Breast epithelium (tissue), 4 donors: ENCODE measurements around the gene COL7A1. TPM values are rescaled to one million over a fixed set of nuclear protein-coding genes. Genes with fewer than 3 reads are reported as not detected.
A peak's percentile ranks its signal among the peaks of the same experiment; 100 is the strongest.

Experiments
- DNase-seq, 2 donors: peaks; one replicate each; pipeline ENCODE4 v3.0.0-alpha.2; 2019; ENCODE audit warnings: low spot score in 2 of 2
- H3K27ac ChIP-seq, 2 donors: fragments of 200-600 bp; sonication (generic) in 1 of 2; one replicate each; pipeline ENCODE4 v1.5.1; 2016 to 2019; ENCODE audit warnings: mild to moderate bottlenecking in 1 of 2
- H3K27me3 ChIP-seq, 2 donors: fragments of 200-600 bp; sonication (generic) in 1 of 2; one replicate each; pipeline versions ENCODE4 v1.5.1 to v1.6.0; 2017 to 2019; ENCODE audit warnings: control low read depth in 1 of 2, mild to moderate bottlenecking in 1 of 2
- H3K36me3 ChIP-seq: fragments of 200-600 bp; one replicate; pipeline ENCODE4 v1.5.1; 2019
- H3K4me1 ChIP-seq, 2 donors: fragments of 200-600 bp; sonication (generic); one replicate each; pipeline ENCODE4 v1.5.1; 2016 to 2019; ENCODE audit warnings: control low read depth in 1 of 2
- H3K4me3 ChIP-seq, 3 donors: fragments of 200-600 bp; sonication (generic); 1 replicate in 2 of 3; 2 replicates in 1 of 3; pipeline ENCODE4 v1.5.1; 2016 to 2019; ENCODE audit warnings: mild to moderate bottlenecking in 3 of 3, moderate library complexity in 2 of 3
- H3K9me3 ChIP-seq, 2 donors: fragments of 200-600 bp; sonication (generic) in 1 of 2; one replicate each; pipeline ENCODE4 v1.5.1; 2016 to 2019; ENCODE audit warnings: control low read depth in 1 of 2
- POLR2A ChIP-seq: fragments of 450-650 bp; IDR thresholded peaks from one replicate; pipeline ENCODE4 v1.6.1; 2016; ENCODE audit warnings: antibody characterized with exemption, mild to moderate bottlenecking, moderate library complexity
- POLR2AphosphoS5 ChIP-seq, 3 donors: sonication (generic); formaldehyde crosslinking; IDR thresholded peaks; one replicate each; pipeline ENCODE4 v1.6.1; 2017; ENCODE audit warnings: antibody characterized with exemption in 3 of 3
- intact Hi-C: fragments of 100-400 bp; cut with DNase I; formaldehyde crosslinking; loops from one replicate; pipeline ENCODE4 v1.15.1; 2023; ENCODE audit warnings: low total_unique reads
- total RNA-seq, 3 donors: library from RNA; depleted of rRNA; stranded (reverse); fragments of >200 nt; gene quantifications; one replicate each; pipeline ENCODE4 v1.1.0, GENCODE V29; 2016
- TF ChIP-seq, protein P1 (sequence below), 3 donors: fragments of 450-650 bp; IDR thresholded peaks; one replicate each; pipeline ENCODE4 v1.5.1; 2016 to 2017; ENCODE audit warnings: antibody characterized with exemption in 3 of 3, mild to moderate bottlenecking in 3 of 3, moderate library complexity in 3 of 3

COL7A1 gene
- total RNA-seq, 3 donors from 2014 or later = 0.48 to 18.6 (median 12.5) TPM

DNA sequence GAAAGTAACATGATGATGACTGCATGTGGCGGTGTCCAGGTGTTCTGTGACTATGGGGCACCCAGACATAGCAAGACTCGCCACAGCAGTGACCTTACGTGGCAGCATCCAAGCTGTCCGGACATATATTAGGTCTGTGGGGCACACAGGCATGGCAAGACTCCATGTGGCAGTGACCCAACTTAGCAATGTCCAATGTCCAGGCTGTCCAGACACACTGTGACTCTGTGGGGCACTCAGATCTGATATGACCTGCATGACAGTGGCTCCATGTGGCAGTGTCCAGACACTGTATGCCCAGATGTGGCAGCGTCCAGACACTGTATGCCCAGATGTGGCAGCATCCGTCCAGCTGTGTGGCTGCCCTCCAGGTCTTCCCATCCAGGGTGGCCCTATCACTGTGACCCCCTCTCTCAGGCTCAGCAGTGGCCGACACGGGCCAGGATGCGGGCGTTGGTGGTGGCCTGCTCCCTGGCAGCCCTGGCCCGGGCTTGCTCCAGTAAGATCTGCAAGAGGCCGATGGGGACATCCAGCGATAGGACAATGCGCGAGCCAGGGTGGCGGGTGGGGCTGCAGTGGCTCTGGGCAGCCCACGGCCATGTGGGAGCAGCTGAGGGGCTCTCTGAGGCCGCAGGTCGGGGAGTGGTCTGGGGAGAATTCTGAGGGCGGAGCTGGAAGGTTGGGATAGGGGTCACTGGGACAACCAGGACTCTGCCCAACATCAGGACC is 32.6 kb downstream of the COL7A1 start:
- Histone ChIP-seq H3K27ac (no peak overlapping the region), H3K4me1 (peaks cover 0 to 3% of the 10 kb centered on the region in 2 donors)
- no peak for DNase-seq

DNA sequence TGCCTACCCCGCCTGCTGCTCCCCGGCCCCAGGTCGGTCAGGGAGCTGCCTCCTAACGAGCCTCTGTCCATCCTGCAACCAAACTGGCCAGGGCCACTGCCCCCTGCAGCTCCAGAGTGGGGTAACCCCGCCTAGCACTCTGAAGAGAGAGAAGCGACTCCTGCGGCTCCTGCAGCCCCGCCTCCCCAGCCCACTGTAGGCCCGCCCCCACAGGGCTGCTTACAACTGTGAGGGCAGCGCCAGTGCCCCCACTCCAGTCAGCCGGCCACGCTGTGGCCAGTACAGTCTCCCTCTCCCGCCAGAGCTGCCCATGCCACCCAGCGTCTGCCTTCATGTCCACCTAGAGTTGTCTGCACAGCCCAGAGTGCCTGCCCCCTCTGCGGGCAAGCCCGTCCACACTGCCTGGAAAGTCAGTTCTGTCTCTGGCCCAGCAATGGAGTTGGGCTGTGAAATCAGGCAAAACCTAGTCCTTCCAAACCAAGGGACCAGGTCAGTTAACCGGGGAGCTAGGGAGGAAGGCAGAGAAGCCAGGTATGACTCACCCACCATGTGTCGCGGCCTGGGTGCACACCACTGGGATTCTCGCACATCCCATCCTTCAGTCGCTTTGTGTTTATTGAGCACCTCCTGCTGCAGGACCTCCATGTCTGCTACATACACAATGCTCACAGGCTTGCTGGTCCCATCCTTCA is 33.9 kb downstream of the COL7A1 start:
- peak in 1 of 2 donors; percentile 27 for DNase-seq
- no peaks in the 10 kb centered on the region for H3K9me3 ChIP-seq
- H3K36me3 ChIP-seq = no peaks in the 10 kb centered on the region
- H3K27me3 ChIP-seq = no peaks in the 10 kb centered on the region
- H3K4me1 ChIP-seq = peaks cover 3% of the 10 kb centered on the region in 2 donors
- TF ChIP-seq POLR2AphosphoS5 (IDR thresholded peaks at IDR 0.05) = no peak
- TF ChIP-seq POLR2A = no peak
- TF ChIP-seq, protein P1, sequence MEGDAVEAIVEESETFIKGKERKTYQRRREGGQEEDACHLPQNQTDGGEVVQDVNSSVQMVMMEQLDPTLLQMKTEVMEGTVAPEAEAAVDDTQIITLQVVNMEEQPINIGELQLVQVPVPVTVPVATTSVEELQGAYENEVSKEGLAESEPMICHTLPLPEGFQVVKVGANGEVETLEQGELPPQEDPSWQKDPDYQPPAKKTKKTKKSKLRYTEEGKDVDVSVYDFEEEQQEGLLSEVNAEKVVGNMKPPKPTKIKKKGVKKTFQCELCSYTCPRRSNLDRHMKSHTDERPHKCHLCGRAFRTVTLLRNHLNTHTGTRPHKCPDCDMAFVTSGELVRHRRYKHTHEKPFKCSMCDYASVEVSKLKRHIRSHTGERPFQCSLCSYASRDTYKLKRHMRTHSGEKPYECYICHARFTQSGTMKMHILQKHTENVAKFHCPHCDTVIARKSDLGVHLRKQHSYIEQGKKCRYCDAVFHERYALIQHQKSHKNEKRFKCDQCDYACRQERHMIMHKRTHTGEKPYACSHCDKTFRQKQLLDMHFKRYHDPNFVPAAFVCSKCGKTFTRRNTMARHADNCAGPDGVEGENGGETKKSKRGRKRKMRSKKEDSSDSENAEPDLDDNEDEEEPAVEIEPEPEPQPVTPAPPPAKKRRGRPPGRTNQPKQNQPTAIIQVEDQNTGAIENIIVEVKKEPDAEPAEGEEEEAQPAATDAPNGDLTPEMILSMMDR (IDR thresholded peaks at IDR 0.05) = no peak
- H3K27ac ChIP-seq = peak overlapping the region in 1 of 2 donors; percentile 41
- intact Hi-C loops = no loop called here
- peak overlapping the region in 2 of 3 donors; percentile 15 to 36 for H3K4me3 ChIP-seq

More for the DNA sequence above, 32.6 kb downstream of the COL7A1 start:
- no peaks in the 10 kb centered on the region for H3K9me3 ChIP-seq
- intact Hi-C loops = no loop called here
- TF ChIP-seq, protein P1 (IDR thresholded peaks at IDR 0.05) = no peak
- no peak for TF ChIP-seq POLR2A
- H3K36me3 ChIP-seq = no peaks in the 10 kb centered on the region
- H3K4me3 ChIP-seq = no peak overlapping the region
- H3K27me3 ChIP-seq = no peaks in the 10 kb centered on the region

DNA sequence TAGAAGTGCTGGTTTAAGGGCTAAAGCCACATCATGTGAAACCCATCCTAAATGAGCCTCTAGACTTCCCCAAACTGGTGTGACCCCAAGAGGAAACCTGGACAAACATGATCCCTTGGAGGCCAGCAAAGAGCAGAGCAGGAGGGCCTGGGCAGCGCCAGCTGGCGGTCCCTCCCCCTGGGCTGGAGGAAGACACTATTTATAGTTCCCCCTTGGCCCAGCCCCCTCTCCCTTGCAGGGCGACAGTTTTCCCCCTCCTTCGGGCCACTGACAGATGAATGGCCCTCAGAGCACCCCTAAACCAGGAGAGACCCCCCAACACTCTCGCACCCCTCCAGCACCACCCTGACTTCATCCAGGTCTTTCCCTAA is 34.5 kb downstream of the COL7A1 start:
- TF ChIP-seq, protein P1 (IDR thresholded peaks at IDR 0.05) = no peak
- TF ChIP-seq POLR2A (no peak), POLR2AphosphoS5 (IDR thresholded peaks at IDR 0.05) (no peak)
- H3K4me3 ChIP-seq = peak overlapping the region in 2 of 3 donors; percentile 15 to 36
- no peaks in the 10 kb centered on the region for H3K9me3 ChIP-seq
- no peaks in the 10 kb centered on the region for H3K36me3 ChIP-seq
- no peak for DNase-seq
- intact Hi-C loops = no loop called here
- peaks cover 3 to 4% of the 10 kb centered on the region in 2 donors for H3K4me1 ChIP-seq
- H3K27me3 ChIP-seq = no peaks in the 10 kb centered on the region
- peak overlapping the region in 1 of 2 donors; percentile 41 for H3K27ac ChIP-seq

DNA sequence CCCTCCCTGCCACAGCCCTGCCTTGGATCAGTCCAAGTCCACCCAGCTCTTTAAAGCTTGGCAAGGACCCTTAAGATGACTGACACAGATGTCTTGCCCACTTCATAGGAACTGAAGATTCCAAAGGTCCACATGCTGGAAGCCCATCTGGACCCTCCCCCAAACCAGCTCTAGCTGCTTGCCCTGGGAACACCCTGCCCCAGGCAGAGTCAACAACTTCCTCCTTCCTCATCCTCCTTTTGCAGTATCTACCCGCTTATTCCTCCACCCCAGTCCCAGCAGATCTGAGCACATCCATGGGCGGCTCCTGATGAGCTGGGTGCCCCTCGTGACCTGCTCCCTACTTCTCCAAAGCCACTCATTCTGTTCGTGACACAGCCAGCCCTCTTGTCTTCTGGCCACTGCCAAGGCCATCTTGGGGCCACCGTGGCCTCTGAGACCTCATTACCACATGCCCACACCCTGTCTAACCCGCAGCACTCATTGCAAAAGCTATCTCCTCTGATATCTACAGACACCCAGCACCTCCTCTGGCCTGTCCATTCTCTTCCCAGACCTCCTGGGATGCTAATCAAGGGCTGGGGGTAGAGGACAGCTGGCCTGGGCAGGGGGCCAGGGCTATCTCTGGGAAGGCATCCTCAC is 36.5 kb downstream of the COL7A1 start:
- H3K9me3 ChIP-seq = no peaks in the 10 kb centered on the region
- no peaks in the 10 kb centered on the region for H3K27me3 ChIP-seq
- TF ChIP-seq POLR2A (no peak), POLR2AphosphoS5 (IDR thresholded peaks at IDR 0.05) (no peak)
- TF ChIP-seq, protein P1 (IDR thresholded peaks at IDR 0.05) = no peak
- intact Hi-C loops = no loop called here
- H3K4me3 ChIP-seq = no peak overlapping the region
- H3K27ac ChIP-seq = peak overlapping the region in 1 of 2 donors; percentile 48
- DNase-seq = no peak
- H3K36me3 ChIP-seq = no peaks in the 10 kb centered on the region
- H3K4me1 ChIP-seq = peaks cover 3 to 4% of the 10 kb centered on the region in 2 donors
